Sigmoid colon (tissue), 4 donors: ENCODE measurements around the gene RNF13.

ENCODE experiments used
- EP300 ChIP-seq, 4 donors: sonication (generic); formaldehyde crosslinking; IDR thresholded peaks; one replicate each; pipeline ENCODE4 v1.6.1; 2017; ENCODE audit warnings: antibody characterized with exemption in 4 of 4
- POLR2A ChIP-seq, 2 donors: fragments of 450-650 bp; IDR thresholded peaks; one replicate each; pipeline ENCODE4 v1.6.1; 2016; ENCODE audit warnings: antibody characterized with exemption in 2 of 2, mild to moderate bottlenecking in 2 of 2, moderate library complexity in 2 of 2
- TF ChIP-seq, protein P1 (sequence below), 4 experiments: fragments of 450-650 bp in 3 of 4; fragments of 200-600 bp in 1 of 4; IDR thresholded peaks; one replicate each; pipeline ENCODE4 v1.5.1; 2016 to 2019; ENCODE audit warnings: antibody characterized with exemption in 4 of 4, mild to moderate bottlenecking in 3 of 4, moderate library complexity in 2 of 4

DNA sequence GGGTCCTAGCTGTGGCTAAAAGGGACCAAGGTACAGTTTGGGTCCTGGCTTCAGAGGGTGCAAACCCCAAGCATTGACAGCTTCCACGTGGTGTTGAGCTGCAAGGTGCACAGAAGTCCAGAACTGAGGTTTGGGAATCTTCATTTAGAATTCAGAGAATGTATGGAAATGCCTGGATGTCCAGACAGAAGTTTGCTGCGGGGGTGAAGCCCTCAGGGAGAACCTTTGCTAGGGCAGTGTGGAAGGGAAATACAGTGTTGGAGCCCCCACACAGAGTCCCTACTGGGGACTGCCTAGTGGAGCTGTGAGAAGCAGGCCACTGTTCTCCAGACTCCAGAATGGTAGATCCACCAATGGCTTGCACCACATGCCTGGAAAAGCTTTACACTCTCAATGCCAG, 17.9 kb downstream of the RNF13 start:
- no peak for TF ChIP-seq EP300 (IDR thresholded peaks at IDR 0.05)
- TF ChIP-seq POLR2A (IDR thresholded peaks at IDR 0.05), result no peak
- TF ChIP-seq, protein P1, sequence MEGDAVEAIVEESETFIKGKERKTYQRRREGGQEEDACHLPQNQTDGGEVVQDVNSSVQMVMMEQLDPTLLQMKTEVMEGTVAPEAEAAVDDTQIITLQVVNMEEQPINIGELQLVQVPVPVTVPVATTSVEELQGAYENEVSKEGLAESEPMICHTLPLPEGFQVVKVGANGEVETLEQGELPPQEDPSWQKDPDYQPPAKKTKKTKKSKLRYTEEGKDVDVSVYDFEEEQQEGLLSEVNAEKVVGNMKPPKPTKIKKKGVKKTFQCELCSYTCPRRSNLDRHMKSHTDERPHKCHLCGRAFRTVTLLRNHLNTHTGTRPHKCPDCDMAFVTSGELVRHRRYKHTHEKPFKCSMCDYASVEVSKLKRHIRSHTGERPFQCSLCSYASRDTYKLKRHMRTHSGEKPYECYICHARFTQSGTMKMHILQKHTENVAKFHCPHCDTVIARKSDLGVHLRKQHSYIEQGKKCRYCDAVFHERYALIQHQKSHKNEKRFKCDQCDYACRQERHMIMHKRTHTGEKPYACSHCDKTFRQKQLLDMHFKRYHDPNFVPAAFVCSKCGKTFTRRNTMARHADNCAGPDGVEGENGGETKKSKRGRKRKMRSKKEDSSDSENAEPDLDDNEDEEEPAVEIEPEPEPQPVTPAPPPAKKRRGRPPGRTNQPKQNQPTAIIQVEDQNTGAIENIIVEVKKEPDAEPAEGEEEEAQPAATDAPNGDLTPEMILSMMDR (IDR thresholded peaks at IDR 0.05), result no peak
